Mammary epithelial cell (primary cell): ENCODE data around the gene SOWAHA.

Experiments
- CTCF ChIP-seq, 2 donors: IDR thresholded peaks in 1 of 2; conservative IDR thresholded peaks in 1 of 2; 2 replicates each; pipeline ENCODE4 v1.5.1; 2011 to 2012; ENCODE audit warnings: inconsistent platforms in 2 of 2, low read length in 2 of 2, mild to moderate bottlenecking in 2 of 2, control low read depth in 1 of 2, low read depth in 1 of 2; ENCODE audit not compliant: insufficient read depth in 1 of 2; ENCODE audit errors: extremely low read depth in 1 of 2
- EZH2 ChIP-seq: IDR thresholded peaks from 2 replicates; pipeline ENCODE4 v1.6.1; 2012; ENCODE audit warnings: low read length, inconsistent platforms, borderline replicate concordance

GRCh38 chr5:132853790-132854189, 40.7 kb downstream of the SOWAHA start:
- no peak for TF ChIP-seq CTCF (conservative IDR thresholded peaks at IDR 0.05 in 1 of 2, IDR thresholded peaks at IDR 0.05 in 1 of 2; ENCODE audit: extremely low read depth in 1 of 2, insufficient read depth in 1 of 2, low read depth in 1 of 2, low read length in 2 of 2)
- TF ChIP-seq EZH2: no peak
